Mucosa of descending colon (tissue), 3 donors: ENCODE measurements around the gene FZD1. TPM values are rescaled to one million over a fixed set of nuclear protein-coding genes. Genes with fewer than 3 reads are reported as not detected.

Source experiments
- ATAC-seq: fragments of 200-7000 bp; cut with Tn5 transposase; one replicate; pipeline ENCODE4 v1.9.1; 2020; ENCODE audit warnings: mild to moderate bottlenecking, moderate library complexity
- DNase-seq, 3 donors: peaks; one replicate each; pipeline ENCODE4 v3.0.0-alpha.2; 2020
- H3K36me3 ChIP-seq: fragments of 200-600 bp; one replicate; pipeline ENCODE4 v1.8.0; 2021; ENCODE audit warnings: low read depth, mild to moderate bottlenecking
- H3K4me1 ChIP-seq: fragments of 200-600 bp; one replicate; pipeline ENCODE4 v1.8.0; 2021; ENCODE audit warnings: low read depth, mild to moderate bottlenecking
- H3K4me3 ChIP-seq: fragments of 200-600 bp; one replicate; pipeline ENCODE4 v1.8.0; 2021; ENCODE audit warnings: mild to moderate bottlenecking
- H3K9me3 ChIP-seq: fragments of 200-600 bp; one replicate; pipeline ENCODE4 v1.8.0; 2021; ENCODE audit warnings: mild to moderate bottlenecking
- intact Hi-C, 2 donors: fragments of 100-400 bp; cut with DNase I in 1 of 2; cut with micrococcal nuclease in 1 of 2; formaldehyde crosslinking; loops; one replicate each; pipeline versions ENCODE4 v1.11.0 to v1.11.1; 2022; cut with DNase I, micrococcal nuclease
- total RNA-seq, 3 donors: library from RNA; stranded (reverse); fragmentation: NEBNext Ultra II Directional in 2 of 3; extraction: Animal tissue kit (Norgen Biotek cat#: 25700) in 2 of 3; gene quantifications; one replicate each; pipeline versions ENCODE4 v1.2.1 to v1.2.4, GENCODE V29; 2021 to 2023
- TF ChIP-seq, protein P1 (sequence below): fragments of 200-600 bp; IDR thresholded peaks from one replicate; pipeline ENCODE4 v1.8.0; 2022; ENCODE audit warnings: antibody characterized with exemption, mild to moderate bottlenecking
- donor health status: DM: no; HTN: no; CAD: no; lungs with moderate emphysema.
- donor health status: DM: no; HTN: no; CAD: no.
- donor health status: DM: no; HTN: yes; CAD: no.

The FZD1 gene
- total RNA-seq, 3 donors from 2014 or later = 7.3 to 15.3 (median 8.4) TPM

DNA sequence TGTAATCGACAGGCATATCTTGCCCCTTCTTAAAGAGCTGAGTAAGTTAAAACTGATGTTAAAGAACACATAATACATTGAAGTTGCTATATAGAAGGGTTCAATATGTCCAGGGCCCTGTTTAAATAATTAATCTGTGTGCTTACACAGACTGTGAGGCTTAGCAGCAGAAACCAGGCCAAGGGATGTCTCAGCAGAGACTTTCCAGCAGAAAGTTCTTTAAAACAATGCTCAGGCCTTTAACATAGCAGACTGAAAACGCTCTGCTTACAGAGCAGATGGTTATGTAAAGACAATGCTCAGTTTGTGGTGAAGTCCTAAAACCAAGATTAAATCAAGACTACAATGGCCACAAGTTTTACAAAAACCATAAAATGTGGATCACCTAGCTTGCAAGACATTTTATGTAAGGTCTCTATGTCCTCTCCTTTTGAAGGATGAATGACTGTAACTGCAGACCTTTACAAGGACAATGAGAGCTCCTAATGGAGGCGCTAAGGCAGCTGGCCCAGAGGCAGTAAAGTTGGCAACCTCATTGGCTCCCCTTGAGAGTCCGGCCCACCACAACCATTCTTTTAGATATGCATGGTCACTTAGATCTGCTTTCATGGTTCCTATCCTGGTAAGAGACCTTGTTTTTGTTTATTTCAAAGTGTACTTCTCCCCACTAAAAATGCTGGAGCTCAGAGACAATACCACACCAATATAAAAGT, 56.3 kb downstream of the FZD1 start:
- Histone ChIP-seq H3K36me3 (no peaks in the 10 kb centered on the region), H3K9me3 (no peaks in the 10 kb centered on the region), H3K4me1 (no peaks in the 10 kb centered on the region), H3K4me3 (no peak overlapping the region)
- ATAC-seq (no peak), DNase-seq (no peak)
- intact Hi-C loops = no loop called here
- TF ChIP-seq, protein P1, sequence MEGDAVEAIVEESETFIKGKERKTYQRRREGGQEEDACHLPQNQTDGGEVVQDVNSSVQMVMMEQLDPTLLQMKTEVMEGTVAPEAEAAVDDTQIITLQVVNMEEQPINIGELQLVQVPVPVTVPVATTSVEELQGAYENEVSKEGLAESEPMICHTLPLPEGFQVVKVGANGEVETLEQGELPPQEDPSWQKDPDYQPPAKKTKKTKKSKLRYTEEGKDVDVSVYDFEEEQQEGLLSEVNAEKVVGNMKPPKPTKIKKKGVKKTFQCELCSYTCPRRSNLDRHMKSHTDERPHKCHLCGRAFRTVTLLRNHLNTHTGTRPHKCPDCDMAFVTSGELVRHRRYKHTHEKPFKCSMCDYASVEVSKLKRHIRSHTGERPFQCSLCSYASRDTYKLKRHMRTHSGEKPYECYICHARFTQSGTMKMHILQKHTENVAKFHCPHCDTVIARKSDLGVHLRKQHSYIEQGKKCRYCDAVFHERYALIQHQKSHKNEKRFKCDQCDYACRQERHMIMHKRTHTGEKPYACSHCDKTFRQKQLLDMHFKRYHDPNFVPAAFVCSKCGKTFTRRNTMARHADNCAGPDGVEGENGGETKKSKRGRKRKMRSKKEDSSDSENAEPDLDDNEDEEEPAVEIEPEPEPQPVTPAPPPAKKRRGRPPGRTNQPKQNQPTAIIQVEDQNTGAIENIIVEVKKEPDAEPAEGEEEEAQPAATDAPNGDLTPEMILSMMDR = no peak
